HAP-1 (cell line): ENCODE data around the gene CENPB.
A peak's percentile ranks its signal among the peaks of the same experiment; 100 is the strongest.
"Not testable (repeated sequence)": the region's sequence is repeated elsewhere in the genome, so short reads cannot be mapped to it uniquely, and the experiment has no call there.

ENCODE experiments used
- DNase-seq, 2 experiments: peaks; one replicate each; pipeline ENCODE4 v3.0.0-alpha.2; 2016 to 2020; ENCODE audit warnings: low spot score in 2 of 2
- H3K27me3 ChIP-seq: fragments of 250-450 bp; sonication (Bioruptor Pico); 2 replicates; pipeline ENCODE4 v1.5.1; 2020; ENCODE audit warnings: low read depth, mild to moderate bottlenecking, moderate library complexity
- H3K36me3 ChIP-seq: fragments of 250-450 bp; sonication (Bioruptor Pico); replicated peaks from 2 replicates; pipeline ENCODE4 v1.5.1; 2020; ENCODE audit warnings: mild to moderate bottlenecking
- H3K4me1 ChIP-seq: fragments of 250-450 bp; sonication (Bioruptor Pico); 2 replicates; pipeline ENCODE4 v1.5.1; 2020; ENCODE audit warnings: mild to moderate bottlenecking
- H3K4me3 ChIP-seq: fragments of 250-450 bp; sonication (Bioruptor Pico); 2 replicates; pipeline ENCODE4 v1.5.1; 2020; ENCODE audit warnings: mild to moderate bottlenecking, moderate library complexity
- H3K9me3 ChIP-seq: fragments of 250-450 bp; sonication (Bioruptor Pico); 2 replicates; pipeline ENCODE4 v1.5.1; 2020; ENCODE audit warnings: mild to moderate bottlenecking, moderate library complexity
- in situ Hi-C: fragments of 300-500 bp; cut with MboI; formaldehyde crosslinking; loops from 3 replicates; pipeline ENCODE4 v1.14.3; 2020; ENCODE audit warnings: low sequenced_read_pairs, inconsistent platforms, mixed read lengths

The CENPB gene

DNA sequence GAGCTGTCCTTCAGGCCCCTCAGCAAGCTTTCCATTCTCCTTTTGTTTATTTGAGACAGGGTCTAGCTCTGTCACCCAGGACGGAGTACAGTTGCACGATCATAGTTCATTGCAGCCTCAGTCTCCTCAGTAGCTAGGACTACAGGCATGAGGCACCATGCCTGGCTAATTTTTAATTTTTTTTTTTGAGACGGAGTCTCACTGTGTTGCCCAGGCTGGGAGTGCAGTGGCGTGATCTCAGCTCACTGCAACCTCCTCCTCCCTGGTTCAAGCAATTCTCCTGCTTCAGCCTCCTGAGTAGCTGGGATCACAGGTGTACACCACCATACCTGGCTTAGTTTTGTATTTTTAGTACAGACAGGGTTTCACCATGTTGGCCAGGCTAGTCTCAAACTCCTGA, 2.7 kb upstream of the CENPB start:
- H3K36me3 ChIP-seq, DNase-seq, H3K4me1 ChIP-seq, in situ Hi-C loops, H3K4me3 ChIP-seq, H3K27me3 ChIP-seq, H3K9me3 ChIP-seq: not testable (repeated sequence)

DNA sequence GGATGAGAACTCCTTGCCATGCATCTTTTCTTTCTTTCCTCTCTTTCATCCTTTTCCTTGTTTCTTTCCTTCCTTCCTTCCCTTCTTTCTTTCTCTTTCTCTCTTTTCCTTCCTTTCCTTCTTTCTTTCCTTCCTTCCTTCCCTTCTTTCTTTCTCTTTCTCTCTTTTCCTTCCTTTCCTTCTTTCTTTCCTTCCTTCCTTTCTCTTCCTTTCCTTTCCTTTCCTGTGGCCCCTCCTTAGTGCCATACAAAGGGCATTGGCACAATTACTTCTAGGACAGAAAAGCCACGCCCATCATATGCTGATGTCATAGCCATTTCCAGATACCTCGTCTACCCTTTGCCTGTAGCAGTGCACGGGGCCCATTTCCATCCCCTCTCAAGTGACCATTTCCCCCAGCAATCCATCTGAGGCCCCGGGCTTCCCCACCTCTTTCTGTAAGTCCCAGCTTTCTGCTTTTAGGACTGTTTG, 2.2 kb upstream of the CENPB start:
- H3K9me3 ChIP-seq, result no peaks in the 10 kb centered on the region
- in situ Hi-C loops, result no loop called here
- H3K4me3 ChIP-seq, result no peak overlapping the region
- peaks cover 9% of the 10 kb centered on the region; the same call in 1 of the 2 replicates for H3K36me3 ChIP-seq
- H3K27me3 ChIP-seq, result no peaks in the 10 kb centered on the region
- DNase-seq, result peak in 1 of 2 experiments; percentile 56
- peaks cover 6% of the 10 kb centered on the region for H3K4me1 ChIP-seq

DNA sequence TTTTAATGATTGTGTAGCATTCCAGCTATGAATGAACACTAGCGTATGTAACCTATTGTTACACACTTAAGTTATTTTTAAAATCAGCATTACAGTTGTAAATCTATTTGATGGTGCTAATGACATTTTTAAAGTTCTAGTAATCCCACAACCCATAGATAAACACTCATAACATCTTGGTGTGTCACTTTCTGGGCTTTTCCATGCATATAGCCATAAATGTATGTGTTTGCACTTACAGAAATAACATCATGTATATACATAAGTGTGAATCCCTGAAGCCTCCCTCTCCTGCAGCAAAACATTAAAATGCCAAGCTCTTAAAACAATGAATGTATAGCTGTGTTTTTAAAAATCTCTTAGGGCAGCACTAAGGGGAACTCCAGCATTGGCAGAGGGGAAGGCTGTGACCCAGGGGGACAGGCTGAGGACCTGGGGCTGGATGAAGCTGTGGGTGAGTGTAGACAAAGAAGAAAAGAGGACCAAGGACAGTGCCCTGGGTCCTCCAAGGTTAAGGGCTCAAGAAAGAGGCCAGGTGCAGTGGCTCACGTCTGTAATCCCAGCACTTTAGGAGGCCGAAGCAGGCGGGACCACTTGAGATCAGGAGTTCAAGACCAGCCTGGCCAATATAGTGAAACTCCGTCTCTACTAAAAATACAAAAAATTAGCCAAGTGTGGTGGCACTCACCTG, 929 bp upstream of the CENPB start:
- in situ Hi-C loops, result no loop called here
- peaks cover 6% of the 10 kb centered on the region for H3K4me1 ChIP-seq

DNA sequence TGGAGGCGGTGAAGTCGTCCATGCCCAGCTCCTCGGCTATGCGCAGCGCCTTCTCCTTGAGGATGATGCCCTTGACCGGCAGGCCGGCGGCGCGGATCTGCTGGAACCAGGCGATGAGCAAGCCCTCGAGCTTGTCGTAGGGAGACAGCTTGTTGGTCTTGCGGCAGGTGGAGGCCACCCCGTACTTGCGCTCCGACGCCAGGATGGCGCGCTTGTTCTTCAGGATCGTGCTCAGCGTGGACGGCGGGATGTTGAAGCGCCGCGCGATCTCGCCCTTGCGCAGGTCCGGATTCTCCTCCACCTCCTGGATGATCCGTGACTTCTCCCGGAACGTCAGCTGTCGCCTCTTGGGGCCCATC, 435 bp downstream of the CENPB start:
- Histone ChIP-seq H3K9me3 (no peaks in the 10 kb centered on the region), H3K4me1 (peaks cover 6% of the 10 kb centered on the region), H3K27me3 (no peaks in the 10 kb centered on the region), H3K4me3 (peak overlapping the region; percentile 39), H3K36me3 (peaks cover 9% of the 10 kb centered on the region; the same call in 1 of the 2 replicates)
- in situ Hi-C loops, result no loop called here
- peak in 1 of 2 experiments; percentile 61 for DNase-seq

More for the DNA sequence above, 929 bp upstream of the CENPB start:
- no peak for DNase-seq
- Histone ChIP-seq H3K9me3 (no peaks in the 10 kb centered on the region), H3K4me3 (peak overlapping the region; percentile 21), H3K36me3 (peaks cover 9% of the 10 kb centered on the region; the same call in 1 of the 2 replicates), H3K27me3 (no peaks in the 10 kb centered on the region)

DNA sequence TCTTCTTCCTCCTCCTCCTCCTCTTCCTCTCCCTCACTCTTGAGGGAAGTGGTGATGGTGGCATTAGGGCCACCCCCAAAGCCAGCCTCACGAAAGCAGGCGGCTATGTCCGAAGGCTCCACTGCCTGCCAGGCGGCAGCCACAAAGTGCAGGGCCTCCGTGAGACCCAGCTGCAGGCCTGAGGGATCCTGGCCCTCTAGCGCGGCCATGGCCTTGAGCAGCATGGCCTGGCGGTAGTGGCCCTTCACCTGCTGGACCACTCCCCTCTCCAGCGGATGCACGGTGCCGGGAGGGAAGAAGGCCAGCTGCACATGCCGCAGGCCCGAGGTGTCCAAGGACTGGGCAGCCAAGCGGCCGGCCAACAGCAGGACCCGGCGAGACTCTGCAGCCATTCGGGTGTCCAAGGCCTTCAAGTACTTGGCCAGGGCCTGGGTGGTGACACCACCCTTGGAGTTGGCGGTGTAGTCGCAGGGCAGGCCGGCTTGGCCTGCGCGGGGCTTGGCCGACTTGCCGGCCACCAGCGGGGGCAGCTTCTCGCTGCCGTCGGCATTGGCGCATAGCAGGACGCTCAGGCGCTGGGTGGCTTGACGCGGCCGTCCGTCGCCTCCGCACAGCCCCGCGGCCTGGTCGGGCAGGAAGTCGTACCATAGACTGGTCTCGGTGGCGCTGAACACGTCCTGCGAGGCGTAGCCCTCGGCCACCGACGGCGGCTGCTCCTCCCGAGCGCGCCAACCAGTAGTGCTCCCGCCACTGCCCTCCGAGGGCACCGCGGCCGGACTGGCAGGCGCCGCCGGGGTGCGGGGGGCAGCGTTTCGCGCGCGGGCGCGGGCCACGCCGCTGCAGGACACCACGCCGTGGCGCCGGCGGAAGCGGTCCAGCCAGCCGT, 1.1 kb downstream of the CENPB start:
- peaks cover 9% of the 10 kb centered on the region; the same call in 1 of the 2 replicates for H3K36me3 ChIP-seq
- H3K9me3 ChIP-seq, result no peaks in the 10 kb centered on the region
- no peak for DNase-seq
- in situ Hi-C loops, result no loop called here
- peaks cover 8% of the 10 kb centered on the region for H3K4me1 ChIP-seq
- H3K27me3 ChIP-seq, result no peaks in the 10 kb centered on the region
- peak overlapping the region; percentile 39 for H3K4me3 ChIP-seq

DNA sequence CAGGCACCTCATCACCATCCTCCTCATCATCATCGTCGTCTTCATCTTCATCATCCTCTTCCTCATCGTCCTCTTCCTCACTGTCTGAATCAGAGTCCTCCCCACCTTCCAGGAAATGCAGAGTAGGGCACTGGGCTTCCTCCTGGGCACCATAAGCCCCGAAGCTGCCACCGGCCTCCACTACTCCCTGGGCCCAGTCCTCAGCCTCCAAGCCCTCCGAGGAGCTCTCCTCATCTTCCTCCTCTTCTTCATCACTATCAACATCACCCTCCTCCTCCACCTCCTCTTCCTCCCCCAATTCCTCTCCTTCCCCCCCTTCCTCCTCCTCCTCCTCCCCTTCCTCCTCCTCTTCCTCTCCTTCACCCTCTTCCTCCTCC, 1.7 kb downstream of the CENPB start:
- DNase-seq, result no peak
- H3K4me3 ChIP-seq, result no peak overlapping the region
- H3K27me3 ChIP-seq, result no peaks in the 10 kb centered on the region
- H3K4me1 ChIP-seq, result peaks cover 8% of the 10 kb centered on the region
- H3K36me3 ChIP-seq, result peaks cover 9% of the 10 kb centered on the region; the same call in 1 of the 2 replicates
- no peaks in the 10 kb centered on the region for H3K9me3 ChIP-seq
- in situ Hi-C loops, result no loop called here

DNA sequence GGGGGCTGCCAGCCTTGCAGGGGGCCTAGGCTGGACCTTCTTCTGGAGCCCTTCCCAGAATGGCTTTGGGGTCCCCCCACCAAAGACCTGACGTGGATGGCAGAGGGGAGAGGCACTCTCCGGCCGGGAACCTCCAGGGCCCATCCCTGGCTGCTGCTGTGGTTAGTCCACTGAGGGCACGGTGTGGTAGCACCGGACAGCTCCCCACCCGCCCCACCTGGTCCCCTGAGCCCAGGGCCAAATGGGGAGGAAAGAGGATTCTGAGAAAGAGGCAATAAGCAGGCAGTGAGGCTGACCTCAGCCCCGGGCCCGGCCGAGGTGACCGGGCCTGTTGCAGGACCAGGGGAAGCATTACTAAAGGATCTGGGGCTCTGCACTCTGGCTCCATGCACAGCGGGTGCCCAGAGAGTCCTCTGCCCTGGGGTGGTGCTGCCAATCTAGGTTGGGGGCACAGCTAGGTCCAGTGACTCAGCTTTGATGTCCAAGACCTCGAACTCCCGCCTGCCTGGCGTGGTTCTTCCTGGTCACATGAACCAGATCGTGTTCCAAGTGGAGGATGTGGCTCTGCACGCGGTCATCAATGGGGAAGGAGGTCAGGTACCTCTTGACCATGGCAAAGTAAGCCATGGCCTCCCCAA, 2.2 kb downstream of the CENPB start:
- DNase-seq, result no peak
- Histone ChIP-seq H3K36me3 (peaks cover 9% of the 10 kb centered on the region; the same call in 1 of the 2 replicates), H3K4me3 (no peak overlapping the region), H3K9me3 (no peaks in the 10 kb centered on the region), H3K4me1 (peaks cover 8% of the 10 kb centered on the region), H3K27me3 (no peaks in the 10 kb centered on the region)
- in situ Hi-C loops, result no loop called here

DNA sequence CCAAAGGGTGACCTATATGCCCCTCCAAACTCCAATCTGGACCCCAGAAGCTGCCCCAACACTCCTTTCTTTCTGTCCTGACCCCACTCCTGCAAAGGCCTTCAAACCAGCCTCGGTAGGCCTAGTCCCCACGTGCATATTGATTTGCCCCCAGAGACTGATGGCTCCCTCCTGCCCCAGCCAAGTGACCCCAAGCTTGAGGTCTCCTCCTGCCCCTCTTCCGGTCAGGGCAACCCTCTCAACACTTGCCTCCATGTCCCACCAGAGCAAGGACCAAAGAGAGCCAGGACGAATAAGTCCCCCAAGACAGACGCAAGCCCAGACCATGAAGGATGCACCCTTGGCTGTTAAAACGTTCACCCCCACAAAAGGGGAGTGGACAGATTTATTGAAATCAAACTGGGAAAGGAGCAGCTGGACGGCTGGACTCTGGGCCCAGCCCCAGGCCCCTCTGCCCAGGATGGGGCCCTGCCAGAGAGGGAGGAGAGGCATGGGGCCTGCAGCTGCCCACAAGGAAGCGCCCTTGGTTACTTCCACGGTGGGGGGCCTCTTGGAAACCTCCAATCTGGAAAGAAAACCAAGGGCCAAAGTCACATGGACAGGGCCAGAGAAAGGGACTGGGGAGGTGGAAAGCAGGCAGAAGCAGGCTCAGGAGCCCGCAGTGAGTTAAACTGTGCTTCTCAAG, 2.9 kb downstream of the CENPB start:
- Histone ChIP-seq H3K36me3 (peaks cover 9% of the 10 kb centered on the region; the same call in 1 of the 2 replicates), H3K27me3 (no peaks in the 10 kb centered on the region), H3K9me3 (no peaks in the 10 kb centered on the region), H3K4me3 (no peak overlapping the region), H3K4me1 (peaks cover 8% of the 10 kb centered on the region)
- DNase-seq, result no peak
- in situ Hi-C loops, result no loop called here

DNA sequence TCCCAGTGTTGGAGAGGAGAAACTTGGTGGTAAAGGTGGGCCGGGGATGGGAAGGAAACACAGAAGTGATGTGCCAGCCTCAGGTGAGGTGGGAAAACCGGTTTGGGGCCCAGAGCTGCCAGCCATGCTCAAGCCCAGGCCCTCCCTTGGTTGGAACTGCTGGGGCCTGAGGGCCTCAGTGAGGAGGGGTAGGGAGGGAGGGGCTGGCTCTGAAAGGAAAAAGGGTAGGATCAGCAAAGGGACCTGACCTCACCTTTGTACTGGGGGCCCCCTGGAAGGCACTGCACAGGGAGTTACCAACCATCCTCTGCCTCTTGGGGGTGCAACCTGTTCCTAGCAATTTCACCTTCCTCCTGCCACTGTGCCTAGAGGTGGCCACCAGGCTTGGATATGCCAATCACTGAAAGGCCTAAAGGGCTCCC, 3.5 kb downstream of the CENPB start:
- Histone ChIP-seq H3K4me3 (no peak overlapping the region), H3K9me3 (no peaks in the 10 kb centered on the region), H3K4me1 (peaks cover 8% of the 10 kb centered on the region), H3K36me3 (peaks cover 9% of the 10 kb centered on the region; the same call in 1 of the 2 replicates), H3K27me3 (no peaks in the 10 kb centered on the region)
- DNase-seq, result no peak
- in situ Hi-C loops, result no loop called here

DNA sequence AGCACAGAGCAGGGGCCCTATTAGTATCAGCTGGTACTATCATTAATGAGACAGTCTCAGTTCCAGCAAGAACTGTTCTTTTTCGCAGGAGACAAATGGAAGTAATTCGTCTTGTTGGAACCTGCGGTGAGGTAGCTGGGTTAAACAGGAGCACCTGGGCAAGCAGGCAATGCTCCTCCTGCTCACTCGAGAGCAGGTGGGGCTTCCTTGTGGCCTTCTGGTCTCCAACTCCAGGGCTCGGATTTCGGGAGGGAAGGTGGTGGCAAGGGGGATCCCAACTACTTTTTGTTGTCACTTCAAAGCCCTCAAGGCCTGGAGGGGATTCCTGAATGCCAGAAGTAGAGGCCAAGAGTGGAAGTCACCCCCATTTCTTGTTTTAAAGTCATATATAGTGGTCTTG, 3.9 kb downstream of the CENPB start:
- Histone ChIP-seq H3K9me3 (no peaks in the 10 kb centered on the region), H3K36me3 (peaks cover 9% of the 10 kb centered on the region; the same call in 1 of the 2 replicates), H3K27me3 (no peaks in the 10 kb centered on the region), H3K4me3 (no peak overlapping the region), H3K4me1 (peaks cover 8% of the 10 kb centered on the region)
- no peak for DNase-seq
- in situ Hi-C loops, result no loop called here

DNA sequence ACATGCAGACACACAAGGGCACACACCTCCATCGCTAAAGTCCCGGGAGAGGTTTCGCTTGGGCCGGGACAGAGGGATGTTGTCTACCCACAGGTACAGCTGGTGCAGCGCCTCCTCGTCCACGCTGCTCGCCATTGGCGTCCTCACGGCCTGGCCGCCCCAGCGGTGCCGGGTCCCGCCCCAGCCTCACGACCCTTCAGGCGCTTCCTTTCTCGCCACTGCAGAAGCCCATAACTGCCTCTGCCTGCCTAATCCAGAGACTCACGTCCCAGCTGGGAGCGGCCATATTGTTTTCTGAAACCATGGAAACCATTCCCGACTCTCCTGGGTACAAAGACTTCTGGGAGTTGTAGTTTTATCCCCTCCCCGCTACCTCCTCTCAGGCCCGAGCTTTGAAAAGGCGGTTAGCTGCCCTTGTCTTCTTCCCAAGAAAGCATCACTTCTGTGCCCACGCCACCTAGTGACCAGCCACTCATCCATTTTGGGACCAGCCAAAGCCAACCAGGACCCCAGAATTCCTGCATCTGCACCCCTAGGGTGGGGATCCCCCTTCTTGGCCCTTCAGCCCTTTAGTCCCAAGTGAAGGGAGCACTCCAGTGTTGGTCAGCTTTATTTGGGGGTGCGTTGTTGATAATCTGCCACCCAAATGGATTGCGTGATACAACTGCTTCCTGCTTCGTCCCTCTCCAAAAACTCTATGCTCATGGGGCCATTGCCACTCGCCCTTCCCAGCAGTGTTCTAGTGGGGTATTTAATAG, 5.2 kb downstream of the CENPB start, which contains the start of gene SPEF1:
TSS of gene SPEF1 (minus strand) at position 296 of the 758 bp plus-strand sequence. CDS start at position 135, 161 bp downstream.
- Histone ChIP-seq H3K4me1 (peaks cover 2% of the 10 kb centered on the region; the same call in 1 of the 2 replicates), H3K27me3 (no peaks in the 10 kb centered on the region), H3K4me3 (peak within 1 kb of the TSS; percentile 24), H3K36me3 (peaks cover 9% of the 10 kb centered on the region; the same call in 1 of the 2 replicates), H3K9me3 (no peaks in the 10 kb centered on the region)
- in situ Hi-C loops, result no loop called here
- peak; percentile 91 to 98 for DNase-seq

DNA sequence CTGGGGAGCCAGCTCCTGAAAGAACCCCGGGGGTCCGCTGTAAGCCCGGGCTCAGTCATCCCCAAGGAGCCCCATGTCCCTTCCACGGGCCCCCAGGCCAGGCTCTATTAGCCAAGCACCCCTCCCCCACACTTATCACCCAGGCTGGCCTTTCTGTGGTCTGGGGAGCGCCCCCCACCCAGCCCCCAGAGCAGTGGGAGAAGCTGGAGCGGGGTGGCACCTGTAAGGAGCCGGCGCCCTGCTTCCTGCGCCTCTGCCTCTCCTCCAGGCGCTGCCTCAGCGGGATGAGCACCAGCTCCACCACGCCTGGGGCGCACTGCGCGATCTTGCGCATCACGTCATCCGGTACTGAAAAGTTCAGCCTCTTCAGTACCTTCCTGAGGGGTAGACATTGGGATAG, 7.6 kb downstream of the CENPB start:
- in situ Hi-C loops, result no loop called here
- 0 out of 2 replicates have a peak, but pooled peaks cover 2% of the 10 kb centered on the region for H3K4me1 ChIP-seq
- DNase-seq, result no peak
- no peak overlapping the region for H3K4me3 ChIP-seq
- H3K9me3 ChIP-seq, result no peaks in the 10 kb centered on the region
- no peaks in the 10 kb centered on the region for H3K36me3 ChIP-seq
- no peaks in the 10 kb centered on the region for H3K27me3 ChIP-seq
